ENCODE measurements around the gene TPST2.

Gene TPST2

GRCh38 chr22:26489447-26490036, 100.4 kb downstream of the TPST2 start:
- no peak for DNase-seq

- no peak for DNase-seq
Observed at GRCh38 chr22:26487996-26488395, 101.9 kb downstream of the TPST2 start.

- no peak for DNase-seq
Observed at GRCh38 chr22:26486394-26486793, 103.5 kb downstream of the TPST2 start.

- no peak for DNase-seq
Observed at GRCh38 chr22:26485806-26486390, 104.0 kb downstream of the TPST2 start.

GRCh38 chr22:26485013-26485412, 104.9 kb downstream of the TPST2 start:
- no peak for DNase-seq

- DNase-seq, result no peak
Observed at GRCh38 chr22:26484360-26484706, 105.6 kb downstream of the TPST2 start.

GRCh38 chr22:26483439-26484359, 106.2 kb downstream of the TPST2 start, which contains the start of the genes HPS4 and SRRD:
Gene HPS4, minus strand, starts transcription at chr22:26483783. Its CDS starts 2,021 bp downstream, at chr22:26481762.
Gene SRRD, plus strand, starts transcription at chr22:26483877. Its CDS starts 14 bp downstream, at chr22:26483891.
- DNase-seq, result peak; percentile 67

GRCh38 chr22:26483043-26483438, 106.9 kb downstream of the TPST2 start:
- no peak for DNase-seq

GRCh38 chr22:26482161-26482560, 107.8 kb downstream of the TPST2 start:
- DNase-seq, result no peak

GRCh38 chr22:26481694-26482093, 108.2 kb downstream of the TPST2 start:
- DNase-seq, result no peak

- no peak for DNase-seq
Observed at GRCh38 chr22:26481112-26481693, 108.7 kb downstream of the TPST2 start.

GRCh38 chr22:26480611-26480932, 109.4 kb downstream of the TPST2 start:
- DNase-seq, result no peak

- peak; percentile 86 for DNase-seq
Observed at GRCh38 chr22:26479792-26480610, 109.9 kb downstream of the TPST2 start.

- no peak for DNase-seq
Observed at GRCh38 chr22:26479043-26479791, 110.7 kb downstream of the TPST2 start.

- DNase-seq, result no peak
Observed at GRCh38 chr22:26477341-26477731, 112.6 kb downstream of the TPST2 start.

- DNase-seq, result peak; percentile 82
Observed at GRCh38 chr22:26476705-26477340, 113.1 kb downstream of the TPST2 start.

- DNase-seq, result no peak
Observed at GRCh38 chr22:26474682-26475081, 115.2 kb downstream of the TPST2 start.

Data from GF-D8 (cell line).